DND-41 (cell line): Measurements from ENCODE around the gene ATP6V0B.

ENCODE experiments used
- ATAC-seq: fragments of 200-7000 bp; cut with Tn5 transposase; 3 replicates; pipeline ENCODE4 v1.9.1; 2021; ENCODE audit warnings: low read depth; ENCODE audit not compliant: insufficient read depth
- DNase-seq: peaks from one replicate; pipeline ENCODE4 v3.0.0-alpha.2; 2020
- H2AFZ ChIP-seq: 2 replicates; pipeline ENCODE4 v1.6.0; 2012; ENCODE audit warnings: low read depth, low read length
- H3K27ac ChIP-seq: 2 replicates; pipeline ENCODE4 v1.5.1; 2012; ENCODE audit warnings: low read length, inconsistent platforms
- H3K27me3 ChIP-seq: fragments of 200-600 bp; sonication (generic); 2 replicates; pipeline ENCODE4 v1.6.0; 2012; ENCODE audit warnings: low read length, mild to moderate bottlenecking, inconsistent platforms; ENCODE audit not compliant: insufficient read depth, poor library complexity
- H3K36me3 ChIP-seq: 2 replicates; pipeline ENCODE4 v1.5.1; 2012; ENCODE audit warnings: low read length, inconsistent platforms; ENCODE audit not compliant: insufficient read depth
- H3K4me1 ChIP-seq: 2 replicates; pipeline ENCODE4 v1.5.1; 2012; ENCODE audit warnings: mild to moderate bottlenecking, low read length; ENCODE audit not compliant: insufficient read depth
- H3K4me2 ChIP-seq: 2 replicates; pipeline ENCODE4 v1.6.0; 2012; ENCODE audit warnings: mild to moderate bottlenecking, moderate library complexity, low read length, inconsistent platforms; ENCODE audit not compliant: insufficient read depth
- H3K4me3 ChIP-seq, 2 experiments: fragments of 200-600 bp in 1 of 2; shearing (Covaris generic) in 1 of 2; 2 replicates each; pipeline ENCODE4 v1.5.1; 2012 to 2016; ENCODE audit warnings: inconsistent platforms in 2 of 2, low read length in 2 of 2, mild to moderate bottlenecking in 2 of 2, low read depth in 1 of 2, moderate library complexity in 1 of 2
- H3K79me2 ChIP-seq: 2 replicates; pipeline ENCODE4 v1.6.0; 2012; ENCODE audit warnings: low read length, inconsistent platforms; ENCODE audit not compliant: insufficient read depth
- H3K9ac ChIP-seq: 2 replicates; pipeline ENCODE4 v1.6.0; 2012; ENCODE audit warnings: low read depth, mild to moderate bottlenecking, inconsistent platforms, low read length, moderate library complexity
- H3K9me3 ChIP-seq: 2 replicates; pipeline ENCODE4 v1.5.1; 2012; ENCODE audit warnings: low read length, moderate library complexity, mild to moderate bottlenecking, inconsistent platforms; ENCODE audit not compliant: insufficient read depth, severe bottlenecking
- H4K20me1 ChIP-seq: 2 replicates; pipeline ENCODE4 v1.6.0; 2012; ENCODE audit warnings: low read length; ENCODE audit not compliant: insufficient read depth
- CTCF ChIP-seq: IDR thresholded peaks from 2 replicates; pipeline ENCODE4 v1.5.1; 2012; ENCODE audit warnings: borderline replicate concordance, low read length, moderate library complexity, mild to moderate bottlenecking; ENCODE audit not compliant: poor library complexity, severe bottlenecking; ENCODE audit errors: extremely low read depth
- EZH2 ChIP-seq: IDR thresholded peaks from 3 replicates; pipeline ENCODE4 v1.6.1; 2012; ENCODE audit warnings: borderline replicate concordance, low read depth, mild to moderate bottlenecking, moderate library complexity, low read length, inconsistent platforms; ENCODE audit not compliant: severe bottlenecking

Gene ATP6V0B

GRCh38 chr1:44014365-44015104, 39.8 kb downstream of the ATP6V0B start:
- no peak for ATAC-seq
- H3K4me3 ChIP-seq = no peak overlapping the region
- no peak overlapping the region for H2AFZ ChIP-seq
- H4K20me1 ChIP-seq = no peaks in the 10 kb centered on the region
- H3K9ac ChIP-seq = no peak overlapping the region
- no peaks in the 10 kb centered on the region for H3K79me2 ChIP-seq
- no peak for DNase-seq
- H3K4me2 ChIP-seq = no peak overlapping the region
- H3K4me1 ChIP-seq = no peaks in the 10 kb centered on the region
- H3K9me3 ChIP-seq = no peaks in the 10 kb centered on the region
- TF ChIP-seq EZH2 (no peak), CTCF (no peak)
- no peak overlapping the region for H3K27ac ChIP-seq
- H3K27me3 ChIP-seq = no peaks in the 10 kb centered on the region
- no peaks in the 10 kb centered on the region for H3K36me3 ChIP-seq

DNA sequence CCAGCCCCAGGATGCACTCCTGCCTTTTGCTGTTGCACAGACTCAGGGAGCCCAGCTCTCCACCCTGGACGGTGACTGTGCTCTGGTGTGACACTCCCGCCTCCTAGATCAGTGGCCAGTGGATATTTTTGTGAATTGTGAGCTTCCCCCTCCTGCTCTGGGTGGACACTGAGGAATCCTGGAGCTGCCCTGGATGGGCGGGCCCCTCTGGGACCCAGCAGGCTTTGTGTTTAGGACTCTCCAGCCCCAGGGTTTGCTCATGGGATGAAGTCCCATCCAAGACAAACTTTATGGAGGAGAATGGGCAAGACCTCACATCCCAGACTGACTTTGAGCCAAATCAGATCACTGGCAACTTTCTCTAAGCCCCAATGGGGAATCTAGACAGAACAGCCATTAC, 40.4 kb downstream of the ATP6V0B start:
- no peak overlapping the region for H3K4me2 ChIP-seq
- no peaks in the 10 kb centered on the region for H3K4me1 ChIP-seq
- H3K4me3 ChIP-seq = no peak overlapping the region
- no peaks in the 10 kb centered on the region for H4K20me1 ChIP-seq
- H2AFZ ChIP-seq = no peak overlapping the region
- DNase-seq (no peak), ATAC-seq (no peak)
- TF ChIP-seq CTCF (no peak), EZH2 (no peak)
- no peaks in the 10 kb centered on the region for H3K79me2 ChIP-seq
- H3K27ac ChIP-seq = no peak overlapping the region
- no peak overlapping the region for H3K9ac ChIP-seq
- no peaks in the 10 kb centered on the region for H3K27me3 ChIP-seq
- no peaks in the 10 kb centered on the region for H3K9me3 ChIP-seq
- no peaks in the 10 kb centered on the region for H3K36me3 ChIP-seq

DNA sequence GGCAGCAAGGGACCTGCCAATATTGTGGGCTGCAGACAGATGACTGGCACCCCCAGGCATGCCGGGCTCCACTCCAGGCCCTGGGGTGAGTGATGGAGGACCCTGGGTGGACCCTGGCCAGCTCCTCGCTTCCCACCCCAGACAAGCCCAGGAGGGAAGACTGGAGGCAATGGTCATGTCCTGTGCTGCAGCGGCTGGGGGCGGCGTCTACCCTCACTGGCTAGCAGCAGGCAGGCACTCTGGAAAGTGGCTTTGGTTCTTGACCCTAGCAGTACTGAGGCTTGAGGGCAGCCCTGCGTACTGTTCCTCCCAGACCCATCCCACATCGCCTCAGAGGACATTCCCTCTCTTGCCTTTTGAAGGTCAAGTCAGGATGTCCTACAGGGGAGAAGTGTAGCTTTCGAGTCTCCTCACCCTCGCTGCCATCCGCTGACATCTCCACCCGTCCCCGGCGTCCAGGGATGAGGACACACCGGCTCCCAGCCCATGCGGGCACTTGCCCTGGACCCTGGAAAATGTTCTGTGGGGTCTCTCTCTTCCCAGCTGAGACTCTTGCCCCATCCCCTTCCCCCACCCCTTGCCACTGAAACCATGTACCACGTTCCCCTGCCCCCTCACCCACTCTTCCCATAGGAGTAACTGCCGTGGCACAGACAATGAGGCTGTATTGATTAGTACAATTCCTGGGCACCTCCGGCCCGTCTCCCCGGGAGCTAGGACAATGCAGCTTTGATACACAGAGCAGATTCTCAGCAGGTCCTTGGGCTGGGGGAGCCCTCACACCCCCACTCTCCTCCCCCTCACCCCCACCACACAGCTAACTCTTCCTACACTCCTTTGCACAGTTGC, 41.5 kb downstream of the ATP6V0B start:
- no peak overlapping the region for H3K27ac ChIP-seq
- no peaks in the 10 kb centered on the region for H3K79me2 ChIP-seq
- TF ChIP-seq EZH2 (no peak), CTCF (no peak)
- no peaks in the 10 kb centered on the region for H3K4me1 ChIP-seq
- H3K4me3 ChIP-seq = no peak overlapping the region
- ATAC-seq = no peak
- H4K20me1 ChIP-seq = 0 out of 2 replicates have a peak, but pooled peaks cover 2% of the 10 kb centered on the region
- no peaks in the 10 kb centered on the region for H3K9me3 ChIP-seq
- no peak for DNase-seq
- no peak overlapping the region for H3K4me2 ChIP-seq
- H3K9ac ChIP-seq = no peak overlapping the region
- H2AFZ ChIP-seq = no peak overlapping the region
- no peaks in the 10 kb centered on the region for H3K27me3 ChIP-seq
- no peaks in the 10 kb centered on the region for H3K36me3 ChIP-seq
